22Rv1 (cell line): ENCODE data around the gene RAP1GAP2.

Experiments used
- H3K27ac ChIP-seq: fragments of 450-650 bp; 2 replicates; pipeline ENCODE4 v1.5.1; 2017
- ZFX ChIP-seq: fragments of 450-650 bp; IDR thresholded peaks from 2 replicates; pipeline ENCODE4 v1.6.1; 2017; ENCODE audit warnings: antibody characterized with exemption, borderline replicate concordance
- TF ChIP-seq, protein P1 (sequence below): fragments of 450-650 bp; IDR thresholded peaks from 2 replicates; pipeline ENCODE4 v1.5.1; 2017; ENCODE audit warnings: mild to moderate bottlenecking

The RAP1GAP2 gene

DNA sequence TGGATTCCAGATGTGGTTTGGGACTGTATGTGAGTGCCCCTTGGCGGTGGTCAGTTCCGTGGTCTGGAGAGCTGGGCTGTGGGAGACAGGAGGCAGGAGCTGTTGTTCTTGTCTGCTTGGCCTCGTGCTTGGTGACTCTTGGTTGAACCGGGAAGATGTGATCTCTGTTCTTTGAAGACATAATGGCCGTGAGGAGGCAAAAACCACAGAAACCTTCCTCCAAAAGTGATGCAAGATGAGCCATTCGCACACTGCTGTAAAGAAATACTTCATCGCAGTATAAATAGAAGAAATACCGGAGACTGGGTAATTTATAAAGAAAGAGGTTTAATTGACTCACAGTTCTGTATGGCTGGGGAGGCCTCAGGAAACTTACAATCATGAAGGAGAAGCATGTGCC, 128.8 kb downstream of the RAP1GAP2 start:
- TF ChIP-seq, protein P1, sequence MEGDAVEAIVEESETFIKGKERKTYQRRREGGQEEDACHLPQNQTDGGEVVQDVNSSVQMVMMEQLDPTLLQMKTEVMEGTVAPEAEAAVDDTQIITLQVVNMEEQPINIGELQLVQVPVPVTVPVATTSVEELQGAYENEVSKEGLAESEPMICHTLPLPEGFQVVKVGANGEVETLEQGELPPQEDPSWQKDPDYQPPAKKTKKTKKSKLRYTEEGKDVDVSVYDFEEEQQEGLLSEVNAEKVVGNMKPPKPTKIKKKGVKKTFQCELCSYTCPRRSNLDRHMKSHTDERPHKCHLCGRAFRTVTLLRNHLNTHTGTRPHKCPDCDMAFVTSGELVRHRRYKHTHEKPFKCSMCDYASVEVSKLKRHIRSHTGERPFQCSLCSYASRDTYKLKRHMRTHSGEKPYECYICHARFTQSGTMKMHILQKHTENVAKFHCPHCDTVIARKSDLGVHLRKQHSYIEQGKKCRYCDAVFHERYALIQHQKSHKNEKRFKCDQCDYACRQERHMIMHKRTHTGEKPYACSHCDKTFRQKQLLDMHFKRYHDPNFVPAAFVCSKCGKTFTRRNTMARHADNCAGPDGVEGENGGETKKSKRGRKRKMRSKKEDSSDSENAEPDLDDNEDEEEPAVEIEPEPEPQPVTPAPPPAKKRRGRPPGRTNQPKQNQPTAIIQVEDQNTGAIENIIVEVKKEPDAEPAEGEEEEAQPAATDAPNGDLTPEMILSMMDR, result no peak
- no peak for TF ChIP-seq ZFX
- no peak overlapping the region for H3K27ac ChIP-seq

DNA sequence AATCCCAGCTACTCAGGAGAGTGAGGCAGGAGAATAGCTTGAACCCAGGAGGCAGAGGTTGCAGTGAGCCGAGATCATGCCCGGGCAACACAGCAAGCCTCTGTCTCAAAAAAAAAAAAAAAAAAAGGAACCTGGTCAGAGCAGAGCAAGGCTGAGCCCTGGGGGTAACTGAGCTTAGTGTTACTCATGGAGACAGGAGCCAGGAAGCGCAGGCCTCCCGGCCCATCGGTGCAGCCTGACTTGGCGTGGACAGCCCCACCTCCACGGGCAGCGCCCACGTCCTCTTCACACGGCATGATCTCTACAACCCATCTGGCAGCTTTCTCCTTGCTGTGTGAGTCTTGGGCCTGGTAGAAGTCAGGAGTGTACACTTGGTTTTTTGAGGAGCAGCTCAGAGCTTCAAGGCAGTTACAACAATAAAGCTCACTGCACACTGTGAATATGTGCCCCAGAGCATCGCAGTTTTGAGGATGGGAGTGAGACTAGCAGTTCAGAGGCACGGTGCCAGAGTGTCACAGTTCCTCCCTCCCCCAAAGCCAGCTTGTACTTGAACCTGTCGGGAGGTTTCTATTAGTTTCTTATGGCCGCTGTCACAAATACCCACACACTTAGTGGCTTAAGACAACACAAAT, 129.9 kb downstream of the RAP1GAP2 start:
- H3K27ac ChIP-seq, result no peak overlapping the region
- TF ChIP-seq, protein P1, result no peak
- TF ChIP-seq ZFX, result no peak

DNA sequence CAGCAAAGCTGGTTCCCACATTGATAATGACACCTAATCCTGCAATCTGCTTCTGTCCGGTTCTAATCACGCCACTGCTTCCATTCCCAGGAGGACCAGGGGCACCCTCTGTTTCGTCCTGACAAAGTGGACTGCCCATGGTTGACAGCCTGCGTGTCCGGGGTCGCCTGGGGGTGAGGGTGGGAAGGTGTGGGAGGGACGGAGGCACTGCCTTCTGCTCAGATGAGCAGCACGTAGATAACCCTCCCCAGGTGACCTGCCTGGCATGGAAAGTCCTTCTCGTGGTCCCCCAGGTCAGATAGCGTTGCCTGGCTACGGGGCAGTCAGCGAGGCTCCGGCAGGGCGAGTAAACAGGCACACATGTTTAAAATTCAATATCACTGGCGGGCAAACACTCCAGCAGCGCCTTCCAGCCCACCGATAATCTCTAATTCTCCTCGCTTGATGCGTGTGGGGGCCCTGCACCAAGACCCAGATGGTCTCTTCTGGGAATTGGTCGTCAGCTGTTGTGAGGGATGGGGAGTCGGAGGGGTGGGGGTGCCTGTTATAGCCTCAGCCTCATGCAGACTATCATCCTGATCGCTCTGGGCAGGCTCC, 132.2 kb downstream of the RAP1GAP2 start:
- TF ChIP-seq, protein P1, result no peak
- TF ChIP-seq ZFX, result no peak
- H3K27ac ChIP-seq, result no peak overlapping the region

DNA sequence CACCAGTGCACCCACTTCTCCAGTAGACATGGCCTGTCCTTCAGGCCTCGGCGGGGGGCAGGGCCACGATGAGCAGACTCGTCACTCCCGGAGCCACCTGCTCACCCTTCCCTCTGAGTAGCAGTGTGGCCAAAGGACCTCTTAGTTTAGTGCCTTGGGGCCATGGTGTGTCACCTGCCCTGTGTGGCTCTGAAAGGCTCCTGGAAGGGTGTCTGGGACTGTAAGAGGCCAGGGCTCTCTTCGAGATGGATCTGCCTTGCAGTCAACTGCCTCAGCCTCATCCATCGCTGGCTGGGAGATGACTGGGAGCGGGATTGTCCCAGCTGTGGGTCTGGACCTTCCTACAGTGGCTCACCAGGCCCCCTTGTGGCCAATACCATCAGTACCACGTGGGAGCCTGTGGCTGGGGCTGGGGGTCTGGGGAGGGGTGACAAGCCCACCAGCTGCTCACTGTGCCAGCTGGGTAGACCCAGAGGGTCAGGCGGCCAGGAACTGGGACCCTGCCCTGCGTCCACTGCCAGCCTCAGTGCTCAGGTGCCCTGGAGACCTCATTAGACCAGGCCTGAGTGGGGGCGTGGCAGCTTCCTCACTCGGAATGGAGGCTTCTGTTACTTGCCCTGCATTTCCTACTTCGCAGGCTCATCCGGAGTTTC, 133.8 kb downstream of the RAP1GAP2 start:
- TF ChIP-seq ZFX, result no peak
- TF ChIP-seq, protein P1, result peak; percentile 85
- H3K27ac ChIP-seq, result no peak overlapping the region

DNA sequence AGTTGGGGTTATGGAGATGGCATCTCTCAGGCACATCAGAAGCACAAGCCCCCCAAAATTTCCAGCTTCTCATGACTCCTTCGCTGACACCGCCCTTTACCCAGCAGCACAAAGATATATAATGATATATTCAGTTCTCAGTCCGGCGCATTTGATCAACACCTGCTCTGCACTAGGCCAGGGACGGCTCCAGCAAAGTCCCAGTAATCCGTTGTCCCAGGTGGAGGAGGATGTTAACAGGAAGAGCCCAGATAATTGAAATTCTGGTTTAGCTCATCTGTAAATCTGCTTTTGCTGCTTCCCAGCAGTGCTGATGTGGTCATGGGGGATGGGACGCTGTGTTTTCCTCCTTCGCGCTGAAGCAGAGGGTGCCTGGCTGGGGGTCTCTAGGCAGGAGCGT, 135.6 kb downstream of the RAP1GAP2 start:
- TF ChIP-seq, protein P1, result no peak
- TF ChIP-seq ZFX, result no peak
- H3K27ac ChIP-seq, result no peak overlapping the region

DNA sequence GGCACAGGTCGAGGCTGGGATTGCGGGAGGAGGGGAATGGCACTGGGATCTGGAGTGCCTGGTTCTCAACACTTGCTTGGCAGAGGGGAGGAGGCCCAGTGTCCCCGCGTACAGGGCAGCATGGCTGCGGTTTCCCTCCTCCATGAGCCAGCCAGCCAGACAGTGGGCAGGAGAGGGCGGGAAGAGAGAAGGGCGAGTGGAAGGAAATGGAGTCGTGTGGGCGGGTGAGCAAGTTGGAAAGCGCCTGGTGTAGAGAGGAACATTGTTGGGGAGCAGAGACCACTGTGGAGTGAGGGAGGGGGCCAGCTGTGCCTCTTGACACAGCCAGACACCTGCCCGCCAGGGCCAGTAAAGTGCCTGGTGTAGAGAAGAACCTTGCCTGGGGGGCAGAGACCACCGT, 136.7 kb downstream of the RAP1GAP2 start:
- no peak overlapping the region for H3K27ac ChIP-seq
- TF ChIP-seq, protein P1, result no peak
- TF ChIP-seq ZFX, result no peak

DNA sequence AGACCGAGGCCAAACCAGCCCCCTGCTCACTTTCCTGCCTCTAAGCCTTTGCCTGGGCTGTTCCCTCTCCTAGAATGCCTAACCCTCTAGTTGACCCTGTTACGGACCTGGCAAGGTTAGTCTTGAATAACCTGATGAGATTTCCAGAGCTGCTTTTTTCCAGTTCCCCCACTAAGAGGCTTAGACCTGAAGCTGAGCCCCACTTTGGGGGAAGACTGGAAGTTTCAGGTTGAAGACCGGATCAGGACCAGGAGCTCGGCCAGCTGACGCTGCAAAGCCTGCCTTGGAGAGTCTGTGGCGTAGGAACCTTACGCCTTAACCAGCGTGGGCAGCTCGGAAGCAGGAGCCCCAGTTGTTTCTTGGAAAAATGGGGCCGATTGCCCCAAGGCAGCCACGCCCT, 137.4 kb downstream of the RAP1GAP2 start:
- H3K27ac ChIP-seq, result no peak overlapping the region
- TF ChIP-seq, protein P1, result no peak
- TF ChIP-seq ZFX, result no peak
